Transverse colon (tissue), 4 donors: ENCODE results near the gene ATP2A1. TPM values are rescaled to one million over a fixed set of nuclear protein-coding genes. Genes with fewer than 3 reads are reported as not detected.

Experiments
- DNase-seq: peaks from one replicate; pipeline ENCODE4 v3.0.0-alpha.2; 2019
- H3K27ac ChIP-seq, 4 donors: fragments of 200-600 bp; sonication (generic); 2 replicates each; pipeline ENCODE4 v1.5.1; 2016 to 2018; ENCODE audit warnings: inconsistent platforms in 4 of 4
- H3K27me3 ChIP-seq: fragments of 200-600 bp; sonication (generic); 2 replicates; pipeline ENCODE4 v1.5.1; 2017; ENCODE audit warnings: inconsistent platforms
- H3K36me3 ChIP-seq, 4 donors: fragments of 200-600 bp; sonication (generic); 2 replicates each; pipeline ENCODE4 v1.5.1; 2017 to 2019; ENCODE audit warnings: inconsistent platforms in 4 of 4
- H3K4me1 ChIP-seq, 4 donors: fragments of 200-600 bp; sonication (generic); 2 replicates each; pipeline ENCODE4 v1.5.1; 2017 to 2020; ENCODE audit warnings: inconsistent platforms in 4 of 4
- H3K4me3 ChIP-seq, 4 donors: fragments of 200-600 bp; sonication (generic); 1 replicate in 1 of 4; 2 replicates in 3 of 4; pipeline versions ENCODE4 v1.5.1 to v1.6.1; 2017 to 2019; ENCODE audit warnings: inconsistent platforms in 4 of 4
- H3K9me3 ChIP-seq, 2 donors: fragments of 200-600 bp; sonication (generic); 2 replicates each; pipeline ENCODE4 v1.5.1; 2017 to 2019; ENCODE audit warnings: inconsistent platforms in 2 of 2
- EP300 ChIP-seq: sonication (generic); formaldehyde crosslinking; IDR thresholded peaks from one replicate; pipeline ENCODE4 v1.6.1; 2017; ENCODE audit warnings: antibody characterized with exemption, low read depth
- POLR2A ChIP-seq: fragments of 450-650 bp; IDR thresholded peaks from one replicate; pipeline ENCODE4 v1.6.1; 2016; ENCODE audit warnings: antibody characterized with exemption, mild to moderate bottlenecking, moderate library complexity
- POLR2AphosphoS5 ChIP-seq, 3 donors: sonication (generic); formaldehyde crosslinking; IDR thresholded peaks; one replicate each; pipeline ENCODE4 v1.6.1; 2016; ENCODE audit warnings: antibody characterized with exemption in 3 of 3
- WGBS, 2 donors: methylation state at CpG; one replicate each; pipeline ENCODE4 v1.1.5; 2018; ENCODE audit warnings: low coverage in 1 of 2; 5-methylcytosine and 5-hydroxymethylcytosine counted together
- in situ Hi-C, 4 donors: fragments of 200-750 bp; cut with MboI; loops; one replicate each; pipeline versions ENCODE4 v1.15.0 to v1.15.1; 2017; ENCODE audit warnings: low sequenced_read_pairs in 3 of 4, low pct_ligation_motif_present in 1 of 4, low pct_unique_long_range_greater_than_20kb in 1 of 4
- intact Hi-C: fragments of 100-400 bp; cut with DNase I; formaldehyde crosslinking; loops from one replicate; pipeline ENCODE4 v1.15.1; 2023; ENCODE audit warnings: low total_unique reads
- total RNA-seq, 4 donors: library from RNA; depleted of rRNA; stranded (reverse); fragments of >200 nt; gene quantifications; one replicate each; pipeline ENCODE4 v1.1.0, GENCODE V29; 2016
- TF ChIP-seq, protein P1 (sequence below), 5 experiments: fragments of 200-600 bp in 3 of 5; fragments of 450-650 bp in 2 of 5; sonication (generic) in 3 of 5; IDR thresholded peaks; 1 replicate in 2 of 5; 2 replicates in 3 of 5; pipeline ENCODE4 v1.5.1; 2016 to 2017; ENCODE audit warnings: antibody characterized with exemption in 5 of 5, inconsistent platforms in 3 of 5, mild to moderate bottlenecking in 2 of 5, moderate library complexity in 1 of 5

The ATP2A1 gene
- total RNA-seq, 4 donors from 2014 or later: 1.1 to 3.2 (median 1.4) TPM; not detected in 1

DNA sequence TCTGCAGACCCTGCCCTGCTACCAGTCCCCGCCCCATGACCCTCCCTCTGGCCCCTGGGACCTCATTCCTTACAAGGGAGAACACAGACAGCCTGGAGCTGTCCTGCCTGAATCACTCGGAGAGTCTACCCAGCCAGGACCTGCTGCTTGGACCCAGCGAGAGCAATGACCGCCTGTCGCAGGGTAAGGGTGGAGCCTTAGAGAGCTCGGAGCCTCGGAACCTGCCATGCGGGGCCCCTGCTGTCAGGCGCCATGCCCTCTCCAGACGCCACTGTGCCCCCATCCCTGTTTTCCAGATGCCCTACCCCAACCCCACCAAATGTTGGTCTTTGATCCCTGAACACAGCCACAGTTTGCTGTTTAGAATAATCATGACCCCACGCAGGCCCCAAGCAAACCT is 9.1 kb upstream of the ATP2A1 start:
- Histone ChIP-seq H3K27ac (no peak overlapping the region), H3K27me3 (no peaks in the 10 kb centered on the region), H3K36me3 (peaks cover 0 to 45% (median 15%) of the 10 kb centered on the region in 4 donors), H3K4me1 (peaks cover 13 to 20% (median 19%) of the 10 kb centered on the region in 4 donors), H3K9me3 (no peaks in the 10 kb centered on the region), H3K4me3 (no peak overlapping the region)
- in situ Hi-C loops: loop anchor here in 1 of 4 donors (10.0 kb wide), 1 partner anchor 76 kb away; no protein-coding TSS in a partner anchor
- TF ChIP-seq, protein P1, sequence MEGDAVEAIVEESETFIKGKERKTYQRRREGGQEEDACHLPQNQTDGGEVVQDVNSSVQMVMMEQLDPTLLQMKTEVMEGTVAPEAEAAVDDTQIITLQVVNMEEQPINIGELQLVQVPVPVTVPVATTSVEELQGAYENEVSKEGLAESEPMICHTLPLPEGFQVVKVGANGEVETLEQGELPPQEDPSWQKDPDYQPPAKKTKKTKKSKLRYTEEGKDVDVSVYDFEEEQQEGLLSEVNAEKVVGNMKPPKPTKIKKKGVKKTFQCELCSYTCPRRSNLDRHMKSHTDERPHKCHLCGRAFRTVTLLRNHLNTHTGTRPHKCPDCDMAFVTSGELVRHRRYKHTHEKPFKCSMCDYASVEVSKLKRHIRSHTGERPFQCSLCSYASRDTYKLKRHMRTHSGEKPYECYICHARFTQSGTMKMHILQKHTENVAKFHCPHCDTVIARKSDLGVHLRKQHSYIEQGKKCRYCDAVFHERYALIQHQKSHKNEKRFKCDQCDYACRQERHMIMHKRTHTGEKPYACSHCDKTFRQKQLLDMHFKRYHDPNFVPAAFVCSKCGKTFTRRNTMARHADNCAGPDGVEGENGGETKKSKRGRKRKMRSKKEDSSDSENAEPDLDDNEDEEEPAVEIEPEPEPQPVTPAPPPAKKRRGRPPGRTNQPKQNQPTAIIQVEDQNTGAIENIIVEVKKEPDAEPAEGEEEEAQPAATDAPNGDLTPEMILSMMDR (IDR thresholded peaks at IDR 0.05): no peak
- TF ChIP-seq POLR2A (no peak), EP300 (no peak), POLR2AphosphoS5 (IDR thresholded peaks at IDR 0.05) (no peak)
- intact Hi-C loops: no loop called here
- 94 to 100% methylated on average over 1 to 11 of the region's 11 CpGs for WGBS, 2 donors
- no peak for DNase-seq

DNA sequence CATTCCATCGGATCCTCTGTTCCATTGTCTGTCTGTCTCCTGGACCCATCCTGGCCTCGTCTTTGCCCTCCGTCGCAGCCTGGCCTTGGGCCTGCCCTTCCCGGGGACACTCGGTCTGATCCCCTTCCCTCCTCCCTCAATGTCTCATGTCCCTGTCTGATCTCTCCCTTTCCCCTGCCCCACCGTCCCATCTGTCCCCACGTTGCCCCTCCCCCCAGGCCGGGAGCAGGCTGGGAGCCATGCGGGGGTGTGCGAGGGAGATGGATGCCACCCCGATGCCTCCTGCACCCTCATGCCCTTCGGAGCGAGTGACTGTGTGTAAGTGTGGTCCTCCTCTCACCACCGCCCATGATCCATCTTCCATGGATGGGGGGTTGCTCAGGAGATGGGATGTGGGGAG is 5.3 kb upstream of the ATP2A1 start:
- no peak for TF ChIP-seq POLR2AphosphoS5 (IDR thresholded peaks at IDR 0.05)
- TF ChIP-seq, protein P1 (IDR thresholded peaks at IDR 0.05): no peak
- TF ChIP-seq EP300: no peak
- no peak for TF ChIP-seq POLR2A
- WGBS, 2 donors: 60 to 85% methylated on average over 1 to 15 of the region's 15 CpGs
- Histone ChIP-seq H3K27me3 (no peaks in the 10 kb centered on the region), H3K36me3 (peaks cover 0 to 32% (median 10%) of the 10 kb centered on the region in 4 donors), H3K4me3 (no peak overlapping the region), H3K27ac (no peak overlapping the region), H3K9me3 (no peaks in the 10 kb centered on the region), H3K4me1 (no peaks in the 10 kb centered on the region)
- in situ Hi-C loops (no loop called here), intact Hi-C loops (no loop called here)
- no peak for DNase-seq

DNA sequence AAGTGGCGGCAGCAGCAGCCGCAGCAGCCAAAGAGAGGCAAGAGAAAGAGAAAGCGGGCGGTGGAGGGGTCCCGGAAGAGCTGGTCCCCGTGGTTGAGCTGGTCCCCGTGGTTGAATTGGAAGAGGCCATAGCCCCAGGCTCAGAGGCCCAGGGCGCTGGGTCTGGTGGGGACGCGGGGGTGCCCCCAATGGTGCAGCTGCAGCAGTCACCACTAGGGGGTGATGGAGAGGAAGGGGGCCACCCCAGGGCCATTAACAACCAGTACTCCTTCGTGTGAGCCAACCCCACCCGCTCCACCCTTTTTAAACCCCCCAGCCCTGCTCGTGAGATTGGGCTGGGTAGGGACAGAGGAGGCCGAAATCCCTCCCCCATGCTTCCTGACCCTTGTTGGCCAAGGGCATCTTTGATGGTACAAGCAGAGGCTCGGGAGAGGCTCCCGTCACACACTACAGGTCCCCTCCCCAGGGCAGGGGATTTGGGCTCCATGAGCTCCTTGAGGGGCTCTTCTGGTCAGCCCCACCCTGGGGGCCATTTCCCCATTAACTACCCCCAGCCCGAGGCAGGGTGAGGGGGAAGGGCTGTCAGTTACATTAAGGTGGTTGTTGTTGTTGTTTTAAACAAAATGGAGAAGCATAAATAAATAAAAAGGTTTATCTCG is 4.6 kb upstream of the ATP2A1 start:
- DNase-seq: peak; percentile 30
- Histone ChIP-seq H3K4me3 (no peak overlapping the region), H3K9me3 (no peaks in the 10 kb centered on the region), H3K36me3 (peaks cover 0 to 26% (median 6%) of the 10 kb centered on the region in 4 donors), H3K27ac (no peak overlapping the region), H3K27me3 (no peaks in the 10 kb centered on the region), H3K4me1 (no peaks in the 10 kb centered on the region)
- TF ChIP-seq POLR2A: no peak
- TF ChIP-seq, protein P1 (IDR thresholded peaks at IDR 0.05): peak; percentile 68 to 77 (median 75)
- in situ Hi-C loops: no loop called here
- 78 to 84% methylated on average over 3 to 18 of the region's 18 CpGs for WGBS, 2 donors
- intact Hi-C loops: no loop called here

DNA sequence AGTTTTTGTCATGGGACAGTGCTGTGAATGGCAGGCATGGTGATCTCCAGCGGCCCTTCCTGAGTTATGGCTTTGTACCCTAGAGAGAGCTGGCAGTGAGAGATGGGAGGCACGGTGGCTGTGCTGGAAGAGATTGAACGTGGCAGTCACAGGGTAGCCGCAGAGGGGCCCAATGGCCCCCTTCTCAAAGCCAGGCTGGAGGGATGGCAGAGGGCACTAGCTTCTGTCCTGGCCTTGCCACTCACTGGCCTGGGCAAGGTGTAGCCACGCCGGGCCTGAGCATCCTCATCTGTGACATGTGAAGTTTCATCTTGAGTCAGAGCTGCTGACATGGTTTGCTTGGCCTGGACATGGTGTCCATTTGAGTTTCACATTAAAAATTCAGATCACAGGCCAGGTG is 3.9 kb upstream of the ATP2A1 start:
- DNase-seq: no peak
- Histone ChIP-seq H3K4me3 (no peak overlapping the region), H3K27ac (no peak overlapping the region), H3K4me1 (peaks cover 5 to 7% (median 5%) of the 10 kb centered on the region in 4 donors), H3K9me3 (no peaks in the 10 kb centered on the region), H3K27me3 (no peaks in the 10 kb centered on the region), H3K36me3 (peaks cover 0 to 18% (median 3%) of the 10 kb centered on the region in 4 donors)
- no peak for TF ChIP-seq POLR2AphosphoS5 (IDR thresholded peaks at IDR 0.05)
- no peak for TF ChIP-seq POLR2A
- TF ChIP-seq EP300: no peak
- TF ChIP-seq, protein P1 (IDR thresholded peaks at IDR 0.05): no peak
- 71 to 86% methylated on average over 1 to 6 of the region's 6 CpGs for WGBS, 2 donors
- intact Hi-C loops (no loop called here), in situ Hi-C loops (no loop called here)
